Purkinje cell (primary cell): ENCODE data around the gene CHRNB2. TPM values are rescaled to one million over a fixed set of nuclear protein-coding genes. Genes with fewer than 3 reads are reported as not detected.

Experiments used
- polyA plus RNA-seq: library from polyadenylated mRNA; unstranded; fragments of >200 nt; fragmentation: Nextera tagmentation; gene quantifications from 2 replicates; pipeline ENCODE4 v1.2.1, GENCODE V29; 2014

Gene CHRNB2, protein sequence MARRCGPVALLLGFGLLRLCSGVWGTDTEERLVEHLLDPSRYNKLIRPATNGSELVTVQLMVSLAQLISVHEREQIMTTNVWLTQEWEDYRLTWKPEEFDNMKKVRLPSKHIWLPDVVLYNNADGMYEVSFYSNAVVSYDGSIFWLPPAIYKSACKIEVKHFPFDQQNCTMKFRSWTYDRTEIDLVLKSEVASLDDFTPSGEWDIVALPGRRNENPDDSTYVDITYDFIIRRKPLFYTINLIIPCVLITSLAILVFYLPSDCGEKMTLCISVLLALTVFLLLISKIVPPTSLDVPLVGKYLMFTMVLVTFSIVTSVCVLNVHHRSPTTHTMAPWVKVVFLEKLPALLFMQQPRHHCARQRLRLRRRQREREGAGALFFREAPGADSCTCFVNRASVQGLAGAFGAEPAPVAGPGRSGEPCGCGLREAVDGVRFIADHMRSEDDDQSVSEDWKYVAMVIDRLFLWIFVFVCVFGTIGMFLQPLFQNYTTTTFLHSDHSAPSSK
- polyA plus RNA-seq: 3.7 and 5.9 TPM in 2 replicates

DNA sequence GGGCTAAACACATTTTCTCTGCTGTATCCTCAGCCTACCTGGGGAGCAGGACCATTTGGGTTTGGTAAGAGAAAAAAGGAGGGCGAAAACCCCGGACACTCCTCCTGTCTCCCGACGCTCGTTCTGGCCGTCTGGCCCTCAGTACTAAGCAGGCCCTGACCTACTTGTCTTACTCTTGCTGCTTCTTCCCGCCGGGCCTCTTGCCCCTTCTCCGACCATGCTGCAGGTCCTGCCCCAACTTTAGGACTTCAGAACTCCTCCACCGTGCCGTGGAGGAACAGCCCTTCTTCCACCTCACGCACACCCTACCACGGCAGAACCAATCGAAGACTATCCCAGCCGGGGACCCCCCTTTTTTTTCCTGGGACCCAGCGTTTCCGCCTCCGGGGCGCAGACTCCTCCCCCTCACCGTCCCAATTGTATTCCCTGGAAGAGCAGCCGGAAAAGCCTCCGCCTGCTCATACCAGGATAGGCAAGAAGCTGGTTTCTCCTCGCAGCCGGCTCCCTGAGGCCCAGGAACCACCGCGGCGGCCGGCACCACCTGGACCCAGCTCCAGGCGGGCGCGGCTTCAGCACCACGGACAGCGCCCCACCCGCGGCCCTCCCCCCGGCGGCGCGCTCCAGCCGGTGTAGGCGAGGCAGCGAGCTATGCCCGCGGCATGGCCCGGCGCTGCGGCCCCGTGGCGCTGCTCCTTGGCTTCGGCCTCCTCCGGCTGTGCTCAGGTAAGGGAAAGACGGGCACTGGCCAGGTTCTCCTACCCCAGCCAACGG is at the start of gene CHRNB2:
CHRNB2 (plus strand) TSS at position 393 of the 771 bp plus-strand sequence; CDS start at position 660, 267 bp downstream.

DNA sequence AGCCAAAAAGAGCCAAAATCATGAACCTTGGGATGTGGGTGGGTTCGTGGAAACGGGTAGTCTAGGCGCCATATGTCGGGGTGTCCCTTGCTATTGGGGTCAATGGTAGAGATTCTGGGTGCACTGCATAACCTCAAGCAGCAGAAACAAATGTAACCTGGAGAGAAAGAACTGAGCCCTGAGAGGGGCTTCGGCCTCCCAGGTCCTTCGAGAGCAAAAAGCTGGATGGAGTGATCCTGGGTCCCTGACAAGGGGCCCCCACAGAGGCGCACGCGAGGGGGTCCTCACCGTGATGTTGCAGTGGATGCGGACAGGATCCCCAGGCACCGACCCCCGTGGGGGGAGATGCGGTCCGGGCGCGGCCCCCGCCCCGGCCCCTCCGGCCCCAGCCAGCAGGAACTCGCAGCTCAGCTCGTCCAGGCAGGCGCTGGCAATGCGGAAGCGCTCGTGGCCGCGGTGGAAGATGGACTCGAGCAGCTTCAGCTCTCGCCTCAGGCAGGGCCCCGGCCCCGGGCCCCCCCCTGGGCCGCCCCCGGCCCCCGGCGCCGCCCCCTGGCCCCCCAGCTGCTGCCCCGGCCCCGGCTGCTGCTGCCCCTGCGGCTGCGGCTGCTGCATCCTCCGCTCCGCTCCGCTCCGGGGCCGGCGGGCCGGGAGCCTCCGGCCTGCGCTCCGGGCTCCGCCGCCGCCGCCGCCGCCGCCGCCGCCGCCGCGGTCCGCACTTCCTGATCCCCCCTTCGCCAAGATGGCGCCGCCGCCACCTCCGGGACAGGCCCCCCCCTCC is 9.4 kb upstream of the CHRNB2 start, which contains the start of gene UBE2Q1:
UBE2Q1 (minus strand) TSS at position 724 of the 781 bp plus-strand sequence; CDS start at position 615, 109 bp downstream.

DNA sequence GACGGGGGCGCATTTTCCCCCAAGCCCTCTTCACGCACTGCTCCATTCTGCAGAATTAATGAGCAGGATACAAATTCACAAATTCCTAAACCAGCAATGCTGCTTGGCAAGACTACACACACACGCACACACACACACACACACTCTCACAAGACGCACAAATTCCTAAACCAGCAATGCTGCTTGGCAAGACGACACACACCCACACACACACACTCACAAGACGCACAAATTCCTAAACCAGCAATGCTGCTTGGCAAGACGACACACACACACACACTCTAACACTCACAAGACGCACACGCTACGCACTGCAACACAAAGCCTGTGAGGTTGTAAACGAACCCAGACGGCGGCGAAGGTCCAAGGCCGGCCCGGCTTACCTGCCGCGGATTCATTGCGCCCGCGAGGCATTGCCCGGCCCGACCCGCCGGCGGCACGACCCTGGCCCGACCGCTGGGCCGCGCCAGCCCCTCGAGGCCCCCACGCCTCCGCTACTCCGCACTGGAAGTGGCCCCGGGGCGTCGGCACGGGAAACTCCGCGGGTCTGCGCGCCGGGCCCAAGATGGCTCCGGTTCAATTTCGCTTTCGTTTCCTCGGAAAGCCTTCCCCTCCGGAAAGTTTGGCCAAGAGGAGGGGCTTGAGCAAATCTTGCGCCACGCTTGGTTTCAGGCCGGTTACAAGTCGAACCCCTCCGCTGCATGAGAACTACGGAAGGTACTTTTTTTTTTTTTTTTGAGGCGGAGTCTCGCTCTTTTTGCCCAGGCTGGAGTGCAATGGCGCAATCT is 40.2 kb downstream of the CHRNB2 start, which contains the start of gene ADAR:
ADAR (minus strand) TSS at position 578 of the 788 bp plus-strand sequence; CDS start at position 398, 180 bp downstream.

Other genes with a start within 250 kb of the CHRNB2 start
- not detected in 2 replicates for gene AQP10, start 246.7 kb upstream of the CHRNB2 start, polyA plus RNA-seq
- 2.0 and 2.6 TPM in 2 replicates for gene ATP8B2, start 242.3 kb upstream of the CHRNB2 start, polyA plus RNA-seq
- gene IL6R, start 162.4 kb upstream of the CHRNB2 start, polyA plus RNA-seq: 0.08 TPM in 1 of 2 replicates, not detected in the other
- gene TDRD10, start 65.6 kb upstream of the CHRNB2 start, polyA plus RNA-seq: not detected in 2 replicates
- gene SHE, start 65.4 kb upstream of the CHRNB2 start, polyA plus RNA-seq: not detected in 2 replicates
- gene UBE2Q1, start 9.1 kb upstream of the CHRNB2 start, polyA plus RNA-seq: 52.2 and 56.9 TPM in 2 replicates
- gene ADAR, start 40.4 kb downstream of the CHRNB2 start, polyA plus RNA-seq: 19.5 and 25.8 TPM in 2 replicates